HG03045 (cell line): ENCODE results near the gene PIK3R6.

Experiments used
- ATAC-seq: cut with Tn5 transposase; IDR thresholded peaks from one replicate; pipeline ENCODE4 v1.9.1; 2021; ENCODE audit warnings: mild to moderate bottlenecking, moderate library complexity; ENCODE audit not compliant: unreplicated experiment

Gene PIK3R6

GRCh38 chr17:8799570-8800212 is 67.8 kb downstream of the PIK3R6 start:
- ATAC-seq = no peak

GRCh38 chr17:8798846-8799569 is 68.5 kb downstream of the PIK3R6 start, which contains the start of gene MFSD6L:
TSS of gene MFSD6L (minus strand) at chr17:8799365. CDS start at chr17:8799120, 245 bp downstream.
- ATAC-seq = no peak

- no peak for ATAC-seq
Observed at GRCh38 chr17:8798176-8798845, 69.2 kb downstream of the PIK3R6 start.

- ATAC-seq = no peak
Observed at GRCh38 chr17:8797621-8798175, 69.8 kb downstream of the PIK3R6 start.

GRCh38 chr17:8794636-8795035 is 72.8 kb downstream of the PIK3R6 start:
- no peak for ATAC-seq

GRCh38 chr17:8793649-8794048 is 73.8 kb downstream of the PIK3R6 start:
- ATAC-seq = no peak

GRCh38 chr17:8792646-8793045 is 74.8 kb downstream of the PIK3R6 start:
- ATAC-seq = no peak

GRCh38 chr17:8791910-8792270 is 75.6 kb downstream of the PIK3R6 start:
- ATAC-seq = no peak

- no peak for ATAC-seq
Observed at GRCh38 chr17:8791248-8791909, 76.1 kb downstream of the PIK3R6 start.

GRCh38 chr17:8789743-8790142 is 77.7 kb downstream of the PIK3R6 start:
- ATAC-seq = no peak

- no peak for ATAC-seq
Observed at GRCh38 chr17:8788998-8789397, 78.5 kb downstream of the PIK3R6 start.

GRCh38 chr17:8785547-8786413 is 81.7 kb downstream of the PIK3R6 start:
- no peak for ATAC-seq

- ATAC-seq = no peak
Observed at GRCh38 chr17:8782176-8782575, 85.3 kb downstream of the PIK3R6 start.

- no peak for ATAC-seq
Observed at GRCh38 chr17:8781776-8782175, 85.7 kb downstream of the PIK3R6 start.

GRCh38 chr17:8776881-8777280 is 90.6 kb downstream of the PIK3R6 start:
- ATAC-seq = no peak

- ATAC-seq = no peak
Observed at GRCh38 chr17:8776248-8776647, 91.2 kb downstream of the PIK3R6 start.

- no peak for ATAC-seq
Observed at GRCh38 chr17:8766731-8767130, 100.7 kb downstream of the PIK3R6 start.

- no peak for ATAC-seq
Observed at GRCh38 chr17:8762012-8762411, 105.5 kb downstream of the PIK3R6 start.

GRCh38 chr17:8758137-8758596 is 109.3 kb downstream of the PIK3R6 start, which contains the start of gene SPDYE4:
TSS of gene SPDYE4 (minus strand) at chr17:8758546. CDS start at chr17:8758382, 164 bp downstream.
- ATAC-seq = no peak

GRCh38 chr17:8757189-8757588 is 110.3 kb downstream of the PIK3R6 start:
- no peak for ATAC-seq
